22Rv1 (cell line): ENCODE measurements around the gene CLK3.
A peak's percentile ranks its signal among the peaks of the same experiment; 100 is the strongest.
"Not testable (repeated sequence)": the region's sequence is repeated elsewhere in the genome, so short reads cannot be mapped to it uniquely, and the experiment has no call there.

Experiments used
- H3K27ac ChIP-seq: fragments of 450-650 bp; 2 replicates; pipeline ENCODE4 v1.5.1; 2017
- ZFX ChIP-seq: fragments of 450-650 bp; IDR thresholded peaks from 2 replicates; pipeline ENCODE4 v1.6.1; 2017; ENCODE audit warnings: antibody characterized with exemption, borderline replicate concordance
- TF ChIP-seq, protein P1 (sequence below): fragments of 450-650 bp; IDR thresholded peaks from 2 replicates; pipeline ENCODE4 v1.5.1; 2017; ENCODE audit warnings: mild to moderate bottlenecking

CLK3 gene

DNA sequence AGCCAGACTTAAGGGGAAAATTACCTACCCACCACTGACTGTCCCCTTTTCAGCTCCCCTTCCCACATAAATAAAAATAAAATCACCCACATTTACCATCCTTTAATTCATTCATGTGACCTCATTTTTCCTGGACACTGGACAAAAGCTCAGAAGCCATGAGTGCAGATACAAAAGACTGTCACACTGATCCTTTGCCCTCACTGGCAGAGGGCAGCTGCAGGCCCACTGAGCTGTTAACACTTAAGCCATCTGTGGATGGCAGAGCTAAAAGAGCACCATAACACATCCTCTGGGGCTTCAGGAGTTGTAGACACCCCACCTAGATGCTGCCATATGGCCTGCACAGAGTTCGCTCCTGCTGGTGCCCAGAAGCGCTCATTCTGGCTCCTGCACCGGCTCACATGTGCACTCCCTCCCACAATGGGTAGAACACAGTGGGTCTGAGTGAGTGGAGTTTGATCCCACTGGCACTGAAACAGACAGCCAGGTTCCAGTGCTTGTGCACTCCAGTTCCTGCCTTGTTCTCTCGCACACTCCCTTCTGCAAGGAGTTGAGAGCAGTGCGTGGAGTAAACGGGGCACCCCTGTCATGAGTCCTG lies 41.4 kb downstream of the CLK3 start:
- TF ChIP-seq ZFX: no peak
- TF ChIP-seq, protein P1, sequence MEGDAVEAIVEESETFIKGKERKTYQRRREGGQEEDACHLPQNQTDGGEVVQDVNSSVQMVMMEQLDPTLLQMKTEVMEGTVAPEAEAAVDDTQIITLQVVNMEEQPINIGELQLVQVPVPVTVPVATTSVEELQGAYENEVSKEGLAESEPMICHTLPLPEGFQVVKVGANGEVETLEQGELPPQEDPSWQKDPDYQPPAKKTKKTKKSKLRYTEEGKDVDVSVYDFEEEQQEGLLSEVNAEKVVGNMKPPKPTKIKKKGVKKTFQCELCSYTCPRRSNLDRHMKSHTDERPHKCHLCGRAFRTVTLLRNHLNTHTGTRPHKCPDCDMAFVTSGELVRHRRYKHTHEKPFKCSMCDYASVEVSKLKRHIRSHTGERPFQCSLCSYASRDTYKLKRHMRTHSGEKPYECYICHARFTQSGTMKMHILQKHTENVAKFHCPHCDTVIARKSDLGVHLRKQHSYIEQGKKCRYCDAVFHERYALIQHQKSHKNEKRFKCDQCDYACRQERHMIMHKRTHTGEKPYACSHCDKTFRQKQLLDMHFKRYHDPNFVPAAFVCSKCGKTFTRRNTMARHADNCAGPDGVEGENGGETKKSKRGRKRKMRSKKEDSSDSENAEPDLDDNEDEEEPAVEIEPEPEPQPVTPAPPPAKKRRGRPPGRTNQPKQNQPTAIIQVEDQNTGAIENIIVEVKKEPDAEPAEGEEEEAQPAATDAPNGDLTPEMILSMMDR: no peak
- no peak overlapping the region for H3K27ac ChIP-seq

DNA sequence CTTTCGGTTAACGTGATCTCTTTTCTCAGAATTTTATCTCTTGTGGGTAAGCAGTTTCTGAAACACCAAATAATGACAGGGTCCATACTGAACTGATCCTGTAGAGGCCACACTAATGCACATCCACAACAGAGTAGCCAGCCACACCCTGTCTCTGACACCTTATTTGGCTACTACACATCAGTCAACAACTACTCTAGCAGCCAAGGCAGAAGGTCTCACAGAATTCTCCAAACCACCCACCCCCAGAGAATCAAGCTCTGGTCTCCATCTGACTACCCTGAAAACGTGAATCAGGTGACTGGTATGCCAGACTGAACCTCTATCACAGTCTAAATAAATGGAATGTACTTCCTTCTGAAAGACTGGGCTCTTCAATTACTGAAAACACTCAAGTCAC lies 42.2 kb downstream of the CLK3 start:
- TF ChIP-seq, protein P1: no peak
- TF ChIP-seq ZFX: no peak
- H3K27ac ChIP-seq: no peak overlapping the region

DNA sequence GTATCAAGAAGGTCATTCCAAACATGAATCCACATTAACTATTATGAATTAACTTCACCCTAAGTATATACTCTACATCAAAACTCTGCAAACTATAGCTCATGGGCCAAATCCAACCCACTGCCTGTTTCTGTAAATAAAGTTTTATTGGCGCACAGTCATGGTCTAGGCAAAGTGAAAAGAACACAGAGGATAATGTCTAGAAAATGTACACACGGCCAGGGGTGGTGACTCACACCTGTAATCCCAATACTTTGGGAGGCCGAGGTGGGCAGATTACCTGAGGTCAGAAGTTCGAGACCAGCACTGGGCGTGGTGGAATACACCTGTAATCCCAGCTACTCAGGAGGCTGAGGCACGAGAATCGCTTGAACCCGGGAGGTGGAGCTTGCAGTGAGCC lies 45.6 kb downstream of the CLK3 start:
- not testable (repeated sequence) for H3K27ac ChIP-seq

DNA sequence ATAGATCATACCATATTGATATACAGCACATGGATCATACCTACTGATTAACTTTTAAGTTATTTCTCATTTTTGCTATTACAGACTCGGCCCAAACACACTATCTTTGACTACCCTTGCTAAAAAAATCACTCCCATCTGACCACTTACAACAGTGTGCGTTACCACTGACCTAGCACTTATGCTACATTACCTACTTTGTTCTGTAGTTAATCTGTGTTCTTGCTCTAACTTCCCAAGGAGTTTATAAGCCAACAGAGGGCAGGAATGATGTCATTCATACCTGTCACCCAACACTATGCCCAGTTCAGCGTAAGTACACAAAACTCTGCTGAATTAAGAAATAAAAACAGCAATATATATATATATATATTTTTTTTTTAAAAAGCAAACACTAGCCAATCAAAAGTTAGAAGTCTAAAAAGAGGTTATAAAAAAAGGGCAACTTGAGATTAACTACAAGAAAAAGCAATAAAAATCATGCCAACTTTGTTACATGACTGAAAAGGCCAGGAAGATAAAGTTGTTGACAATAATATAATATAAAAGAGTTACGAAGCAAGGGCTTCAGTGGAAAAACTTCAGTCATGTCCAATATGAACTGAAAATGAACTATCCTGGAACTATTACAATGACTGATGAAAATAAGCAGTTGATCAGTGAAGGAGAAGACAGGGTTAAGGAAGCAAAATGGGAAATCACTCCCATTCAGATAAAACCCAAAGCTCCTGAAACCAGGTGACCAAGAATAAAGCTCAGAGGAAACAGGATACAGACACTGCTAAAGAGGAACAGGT lies 46.6 kb downstream of the CLK3 start:
- peak overlapping the region; percentile 72 for H3K27ac ChIP-seq
- TF ChIP-seq ZFX: no peak
- TF ChIP-seq, protein P1: no peak

DNA sequence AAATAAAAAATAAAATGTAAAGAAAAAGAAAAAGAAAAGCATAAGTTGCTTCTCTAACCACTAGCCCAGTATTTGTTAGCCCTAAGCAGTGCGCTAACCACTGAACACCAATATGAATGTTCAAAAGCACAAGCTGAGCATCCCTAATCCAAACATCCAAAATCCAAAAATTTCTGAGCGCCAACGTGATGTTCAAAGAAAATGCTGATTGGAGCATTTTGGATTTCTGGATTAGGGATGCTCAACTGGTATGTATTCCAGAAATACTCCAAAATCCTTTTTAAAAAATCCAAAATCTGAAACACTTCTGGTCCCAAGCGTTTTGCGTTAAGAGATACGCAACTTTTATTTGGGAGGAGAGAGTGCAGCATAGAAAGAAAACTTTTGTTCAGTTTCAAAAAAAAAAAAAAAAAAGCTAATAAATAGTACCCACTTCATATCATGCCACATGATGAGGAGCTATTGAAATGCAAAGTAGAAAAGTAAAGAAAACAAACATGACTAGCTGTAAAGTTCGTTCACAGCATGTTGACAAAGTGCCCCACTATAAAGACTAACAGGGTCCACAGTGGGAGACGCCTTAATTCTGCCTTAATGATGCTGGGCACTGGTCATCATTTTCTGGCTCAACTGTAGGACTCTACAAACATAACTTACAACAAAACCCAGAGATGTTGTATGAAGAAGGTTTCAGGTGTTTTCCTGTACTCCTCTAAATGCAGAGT lies 47.8 kb downstream of the CLK3 start:
- peak overlapping the region; percentile 72 for H3K27ac ChIP-seq
- TF ChIP-seq ZFX: no peak
- TF ChIP-seq, protein P1: no peak

DNA sequence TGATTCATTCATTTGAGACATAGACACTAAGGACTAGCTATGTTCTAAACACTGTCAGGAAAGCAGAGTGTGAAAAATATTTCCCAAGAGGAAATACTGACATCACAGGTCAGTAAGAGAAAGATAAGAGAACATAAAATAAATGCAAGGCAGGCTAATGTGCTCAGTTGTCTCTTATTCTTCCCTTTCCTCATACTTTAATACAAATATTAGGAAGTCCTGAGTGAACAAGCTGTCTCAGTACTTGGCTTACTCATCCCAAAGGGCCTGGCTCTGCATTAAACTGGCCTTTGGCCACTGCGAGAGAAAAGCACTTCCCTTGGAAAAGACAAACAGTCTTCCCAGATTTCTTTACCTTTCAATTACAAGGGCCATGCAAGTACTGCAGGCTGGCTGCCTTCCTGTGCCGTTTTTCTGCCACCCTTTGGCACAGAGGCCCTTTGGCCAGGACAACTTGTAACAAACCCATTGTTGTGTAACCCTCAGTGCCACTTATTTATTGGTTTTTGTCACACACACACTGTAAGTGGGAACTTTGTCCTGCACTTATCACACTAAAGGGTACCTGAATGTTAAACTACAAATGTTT lies 48.5 kb downstream of the CLK3 start:
- H3K27ac ChIP-seq: peak overlapping the region; percentile 72
- no peak for TF ChIP-seq ZFX
- TF ChIP-seq, protein P1: no peak

DNA sequence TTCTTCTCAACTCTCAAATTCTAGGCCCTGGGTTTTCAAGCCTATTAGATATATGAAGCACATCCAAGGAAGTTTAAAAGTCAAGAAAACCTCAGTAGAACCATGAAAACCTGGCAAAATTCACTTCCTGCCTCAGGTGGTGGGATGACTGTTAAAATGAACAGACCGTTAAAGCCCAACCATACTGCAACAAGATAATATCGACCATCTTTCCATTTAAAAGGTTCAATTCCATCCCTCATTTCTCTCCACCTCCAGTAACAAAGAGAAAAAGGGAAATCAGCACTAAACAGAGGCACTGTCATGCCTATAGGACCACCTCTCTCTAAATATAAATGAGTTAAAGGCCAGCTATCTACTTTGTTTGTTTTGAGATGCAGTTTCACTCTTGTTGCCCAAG lies 49.0 kb downstream of the CLK3 start:
- TF ChIP-seq ZFX: no peak
- TF ChIP-seq, protein P1: no peak
- peak overlapping the region; percentile 72 for H3K27ac ChIP-seq
